ENCODE data around the gene GLIPR1L2. TPM values are rescaled to one million over a fixed set of nuclear protein-coding genes. Genes with fewer than 3 reads are reported as not detected.

Gene GLIPR1L2
- total and polyA plus RNA-seq, 3 donors from 2014 or later: 6.3 to 35.9 (median 17.9) TPM

GRCh38 chr12:75477137-75477536 is 86.2 kb downstream of the GLIPR1L2 start:
- Histone ChIP-seq H3K27me3 (no peaks in the 10 kb centered on the region), H3K4me1 (no peaks in the 10 kb centered on the region), H3K9me3 (no peaks in the 10 kb centered on the region), H3K36me3 (ENCODE audit: low read depth, missing control alignments) (no peaks in the 10 kb centered on the region), H3K4me3 (no peak overlapping the region), H3K27ac (no peak overlapping the region)
- WGBS, 2 donors: 71 to 84% methylated on average over 2 of the region's 2 CpGs
- TF ChIP-seq POLR2A (IDR thresholded peaks at IDR 0.05) (no peak), CTCF (IDR thresholded peaks at IDR 0.05) (no peak)
- intact Hi-C loops (cut with DNase I; ENCODE audit: low total_unique reads): no loop called here
- no peak for DNase-seq

GRCh38 chr12:75478116-75478794 is 87.4 kb downstream of the GLIPR1L2 start:
- WGBS, 2 donors: 59 to 73% methylated on average over 5 of the region's 5 CpGs
- no peak for DNase-seq
- Histone ChIP-seq H3K9me3 (no peaks in the 10 kb centered on the region), H3K36me3 (ENCODE audit: low read depth, missing control alignments) (no peaks in the 10 kb centered on the region), H3K4me3 (no peak overlapping the region), H3K4me1 (no peaks in the 10 kb centered on the region), H3K27ac (no peak overlapping the region), H3K27me3 (no peaks in the 10 kb centered on the region)
- intact Hi-C loops (cut with DNase I; ENCODE audit: low total_unique reads): no loop called here
- no peak for TF ChIP-seq CTCF (IDR thresholded peaks at IDR 0.05)
- TF ChIP-seq POLR2A (IDR thresholded peaks at IDR 0.05): no peak

- Histone ChIP-seq H3K4me3 (peak overlapping the region; percentile 40 to 44), H3K9me3 (no peaks in the 10 kb centered on the region), H3K27ac (peak overlapping the region in 1 of 2 donors; percentile 71), H3K36me3 (ENCODE audit: low read depth, missing control alignments) (no peaks in the 10 kb centered on the region), H3K4me1 (no peaks in the 10 kb centered on the region), H3K27me3 (no peaks in the 10 kb centered on the region)
- intact Hi-C loops (cut with DNase I; ENCODE audit: low total_unique reads): no loop called here
- no peak for DNase-seq
- no peak for TF ChIP-seq POLR2A (IDR thresholded peaks at IDR 0.05)
- TF ChIP-seq CTCF (IDR thresholded peaks at IDR 0.05): no peak
- 39 to 54% methylated on average over 2 of the region's 2 CpGs for WGBS, 2 donors
Observed at GRCh38 chr12:75479963-75480461, 89.1 kb downstream of the GLIPR1L2 start.

DNA sequence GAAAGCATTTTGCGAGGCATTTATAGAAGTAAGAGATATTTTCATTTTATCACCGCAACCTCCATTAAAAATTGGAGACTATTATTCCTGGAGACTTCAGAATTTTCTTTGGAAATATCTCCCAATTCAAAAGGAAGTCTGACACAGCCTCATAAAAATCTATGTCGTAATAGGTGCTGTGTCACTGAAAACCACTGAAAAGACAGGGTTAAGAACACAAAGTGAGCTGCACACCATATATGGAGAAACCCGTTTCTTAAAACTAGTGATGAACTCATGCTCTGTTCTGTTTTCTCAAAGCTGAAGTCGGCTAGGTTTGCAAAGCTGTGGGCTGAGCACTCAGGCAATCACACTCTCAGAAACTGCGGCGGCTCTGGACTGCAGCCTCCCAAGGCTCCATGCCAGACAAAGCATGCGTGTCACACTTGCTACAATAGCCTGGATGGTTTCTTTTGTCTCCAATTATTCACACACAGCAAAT is 89.6 kb downstream of the GLIPR1L2 start, which contains the start of gene GLIPR1:
TSS of gene GLIPR1 (plus strand) at position 287 of the 481 bp plus-strand sequence. CDS start at position 413, 126 bp downstream.
- WGBS, 2 donors: 31 to 45% methylated on average over 8 of the region's 8 CpGs
- no peak for TF ChIP-seq CTCF (IDR thresholded peaks at IDR 0.05)
- no peak for TF ChIP-seq POLR2A (IDR thresholded peaks at IDR 0.05)
- Histone ChIP-seq H3K4me3 (peak within 1 kb of the TSS; percentile 40 to 44), H3K4me1 (no peaks in the 10 kb centered on the region), H3K36me3 (ENCODE audit: low read depth, missing control alignments) (no peaks in the 10 kb centered on the region), H3K27ac (peak within 1 kb of the TSS in 1 of 2 donors; percentile 71), H3K27me3 (no peaks in the 10 kb centered on the region), H3K9me3 (no peaks in the 10 kb centered on the region)
- peak; percentile 73 for DNase-seq
- intact Hi-C loops (cut with DNase I; ENCODE audit: low total_unique reads): no loop called here
